SU-DHL-6 (cell line): Measurements from ENCODE around the gene TFDP2.

ENCODE experiments used
- EZH2phosphoT487 ChIP-seq: fragments of 200-600 bp; sonication (generic), shearing (Covaris generic); conservative IDR thresholded peaks from 2 replicates; pipeline ENCODE4 v1.6.1; 2018; ENCODE audit warnings: mild to moderate bottlenecking, antibody characterized with exemption, low read length, moderate library complexity, mixed read lengths
- TF ChIP-seq, protein P1 (sequence below): fragments of 200-600 bp; sonication (generic); IDR thresholded peaks from one replicate; pipeline ENCODE4 v1.5.1; 2017; ENCODE audit warnings: antibody characterized with exemption, mild to moderate bottlenecking, low read length, moderate library complexity; ENCODE audit not compliant: insufficient read depth, poor library complexity, severe bottlenecking

DNA sequence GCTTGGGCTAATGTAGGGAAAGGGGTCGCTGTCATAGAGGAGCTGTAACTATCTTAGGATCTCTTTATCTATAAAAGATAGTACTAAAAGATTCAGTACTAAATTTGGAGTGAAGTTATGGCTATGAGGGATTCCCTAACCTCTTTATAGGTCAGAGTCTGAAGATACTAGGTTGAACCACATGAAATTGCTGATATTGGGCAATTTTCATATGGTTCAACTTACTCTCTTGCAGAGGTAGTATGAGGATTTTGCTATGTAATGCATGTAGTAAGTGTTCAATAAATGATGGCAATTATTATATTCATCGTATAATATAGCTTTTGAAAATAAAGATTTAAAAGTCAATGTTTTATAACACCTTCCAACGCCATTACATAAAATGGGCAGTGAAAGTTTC is 1.9 kb upstream of the TFDP2 start:
- TF ChIP-seq, protein P1, sequence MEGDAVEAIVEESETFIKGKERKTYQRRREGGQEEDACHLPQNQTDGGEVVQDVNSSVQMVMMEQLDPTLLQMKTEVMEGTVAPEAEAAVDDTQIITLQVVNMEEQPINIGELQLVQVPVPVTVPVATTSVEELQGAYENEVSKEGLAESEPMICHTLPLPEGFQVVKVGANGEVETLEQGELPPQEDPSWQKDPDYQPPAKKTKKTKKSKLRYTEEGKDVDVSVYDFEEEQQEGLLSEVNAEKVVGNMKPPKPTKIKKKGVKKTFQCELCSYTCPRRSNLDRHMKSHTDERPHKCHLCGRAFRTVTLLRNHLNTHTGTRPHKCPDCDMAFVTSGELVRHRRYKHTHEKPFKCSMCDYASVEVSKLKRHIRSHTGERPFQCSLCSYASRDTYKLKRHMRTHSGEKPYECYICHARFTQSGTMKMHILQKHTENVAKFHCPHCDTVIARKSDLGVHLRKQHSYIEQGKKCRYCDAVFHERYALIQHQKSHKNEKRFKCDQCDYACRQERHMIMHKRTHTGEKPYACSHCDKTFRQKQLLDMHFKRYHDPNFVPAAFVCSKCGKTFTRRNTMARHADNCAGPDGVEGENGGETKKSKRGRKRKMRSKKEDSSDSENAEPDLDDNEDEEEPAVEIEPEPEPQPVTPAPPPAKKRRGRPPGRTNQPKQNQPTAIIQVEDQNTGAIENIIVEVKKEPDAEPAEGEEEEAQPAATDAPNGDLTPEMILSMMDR, result no peak
- TF ChIP-seq EZH2phosphoT487, result no peak
